ENCODE measurements around the gene NOSTRIN.
"Not testable (repeated sequence)": the region's sequence is repeated elsewhere in the genome, so short reads cannot be mapped to it uniquely, and the experiment has no call there.

The NOSTRIN gene

DNA sequence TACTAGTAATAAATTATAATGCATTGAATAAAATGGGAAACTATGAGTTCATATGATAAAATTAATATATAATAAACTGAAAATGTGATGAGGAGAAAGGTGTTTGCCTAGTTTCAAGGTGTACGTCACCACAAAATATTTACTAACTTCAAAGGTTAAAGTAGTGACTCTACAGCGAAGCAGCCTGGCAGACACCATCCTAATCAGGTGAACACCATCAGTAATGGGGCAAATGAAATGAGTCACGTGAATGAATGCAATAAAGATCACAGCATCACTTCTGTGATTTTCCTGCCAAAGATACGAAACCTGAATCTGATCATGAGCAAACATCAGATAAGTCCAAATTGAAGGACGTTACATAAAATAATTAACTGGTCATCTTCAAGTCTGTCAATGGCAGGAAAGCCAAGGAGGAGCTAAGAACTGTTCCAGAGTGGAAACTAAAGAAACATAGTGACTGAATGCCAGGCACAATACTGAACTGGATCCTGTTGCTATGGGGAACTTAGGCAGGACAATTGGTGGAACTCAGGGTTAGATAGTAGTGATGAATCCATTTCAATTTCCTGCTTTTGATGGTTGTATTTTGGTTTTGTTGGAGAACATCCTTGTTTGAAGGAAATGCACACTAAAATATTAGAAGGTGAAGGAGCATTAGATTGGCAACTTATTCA lies 12.1 kb upstream of the NOSTRIN start:
- H3K36me3 ChIP-seq (ENCODE audit: control insufficient read depth, insufficient read depth, low read length): no peaks in the 10 kb centered on the region
- no peaks in the 10 kb centered on the region for H3K9me3 ChIP-seq (ENCODE audit: control insufficient read depth, insufficient read depth, low read length)
- no peak overlapping the region for H3K27ac ChIP-seq (ENCODE audit: low read depth, low read length)
- no peaks in the 10 kb centered on the region for H3K27me3 ChIP-seq (ENCODE audit: control insufficient read depth, insufficient read depth, low read length)
- H3K9ac ChIP-seq (ENCODE audit: low read depth, low read length): no peak overlapping the region
- H3K4me1 ChIP-seq (ENCODE audit: control insufficient read depth, insufficient read depth, low read length): no peaks in the 10 kb centered on the region
- no peak overlapping the region for H3K4me3 ChIP-seq (ENCODE audit: low read depth, low read length)

- H3K27me3 ChIP-seq (ENCODE audit: control insufficient read depth, insufficient read depth, low read length); H3K9me3 ChIP-seq (ENCODE audit: control insufficient read depth, insufficient read depth, low read length); H3K27ac ChIP-seq (ENCODE audit: low read depth, low read length); H3K4me1 ChIP-seq (ENCODE audit: control insufficient read depth, insufficient read depth, low read length); H3K4me3 ChIP-seq (ENCODE audit: low read depth, low read length); H3K9ac ChIP-seq (ENCODE audit: low read depth, low read length); H3K36me3 ChIP-seq (ENCODE audit: control insufficient read depth, insufficient read depth, low read length): not testable (repeated sequence)
These were observed 11.3 kb upstream of the NOSTRIN start for GRCh38 chr2:168791140-168791539.

DNA sequence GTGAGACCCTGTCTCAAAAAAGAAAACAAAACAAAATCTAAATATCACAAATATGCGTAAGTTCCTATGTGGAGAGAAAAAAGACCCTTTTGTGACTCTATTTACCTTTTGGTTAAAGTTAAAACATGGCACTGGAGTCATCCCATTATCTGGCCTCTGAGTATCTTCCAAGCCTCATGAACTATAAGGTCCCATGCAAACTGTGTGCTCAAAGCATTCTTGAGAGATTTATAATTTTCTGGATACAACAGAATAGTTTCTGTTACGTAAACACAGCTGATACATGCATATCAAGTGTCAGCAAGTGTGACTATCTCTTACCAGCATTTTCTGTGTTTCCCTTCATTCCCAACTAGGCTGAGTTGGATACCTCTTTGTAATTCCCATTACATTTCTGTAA lies 8.8 kb upstream of the NOSTRIN start:
- Histone ChIP-seq H3K27ac (ENCODE audit: low read depth, low read length) (no peak overlapping the region), H3K27me3 (ENCODE audit: control insufficient read depth, insufficient read depth, low read length) (no peaks in the 10 kb centered on the region), H3K9ac (ENCODE audit: low read depth, low read length) (no peak overlapping the region), H3K36me3 (ENCODE audit: control insufficient read depth, insufficient read depth, low read length) (no peaks in the 10 kb centered on the region), H3K9me3 (ENCODE audit: control insufficient read depth, insufficient read depth, low read length) (no peaks in the 10 kb centered on the region), H3K4me3 (ENCODE audit: low read depth, low read length) (no peak overlapping the region), H3K4me1 (ENCODE audit: control insufficient read depth, insufficient read depth, low read length) (peaks cover 4% of the 10 kb centered on the region)

DNA sequence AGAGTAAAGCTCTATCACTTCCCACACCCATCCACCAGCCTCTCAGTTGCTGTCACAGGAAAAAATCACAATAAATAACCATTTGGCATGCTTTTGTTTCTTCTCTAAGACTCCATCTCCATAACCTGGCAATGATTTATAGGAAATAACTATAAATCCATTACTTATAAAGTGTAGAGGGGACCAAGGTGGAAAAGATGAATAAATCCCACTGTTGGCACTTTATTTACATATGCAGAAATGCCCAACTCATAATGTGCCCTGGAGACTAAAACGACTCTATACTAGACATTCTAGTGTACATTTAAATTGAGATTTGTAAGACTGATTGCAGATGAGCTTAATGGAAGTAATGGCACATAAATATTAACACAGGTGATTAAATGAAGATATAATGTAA lies 7.5 kb upstream of the NOSTRIN start:
- H3K4me3 ChIP-seq (ENCODE audit: low read depth, low read length): no peak overlapping the region
- H3K27ac ChIP-seq (ENCODE audit: low read depth, low read length): no peak overlapping the region
- no peak overlapping the region for H3K9ac ChIP-seq (ENCODE audit: low read depth, low read length)
- peaks cover 13% of the 10 kb centered on the region for H3K4me1 ChIP-seq (ENCODE audit: control insufficient read depth, insufficient read depth, low read length)
- no peaks in the 10 kb centered on the region for H3K36me3 ChIP-seq (ENCODE audit: control insufficient read depth, insufficient read depth, low read length)
- no peaks in the 10 kb centered on the region for H3K9me3 ChIP-seq (ENCODE audit: control insufficient read depth, insufficient read depth, low read length)
- no peaks in the 10 kb centered on the region for H3K27me3 ChIP-seq (ENCODE audit: control insufficient read depth, insufficient read depth, low read length)

- Histone ChIP-seq H3K9ac (ENCODE audit: low read depth, low read length) (no peak overlapping the region), H3K4me3 (ENCODE audit: low read depth, low read length) (no peak overlapping the region), H3K4me1 (ENCODE audit: control insufficient read depth, insufficient read depth, low read length) (peaks cover 13% of the 10 kb centered on the region), H3K36me3 (ENCODE audit: control insufficient read depth, insufficient read depth, low read length) (no peaks in the 10 kb centered on the region), H3K27me3 (ENCODE audit: control insufficient read depth, insufficient read depth, low read length) (no peaks in the 10 kb centered on the region; the same call in 1 of the 2 replicates), H3K9me3 (ENCODE audit: control insufficient read depth, insufficient read depth, low read length) (no peaks in the 10 kb centered on the region), H3K27ac (ENCODE audit: low read depth, low read length) (no peak overlapping the region)
These were observed 6.3 kb upstream of the NOSTRIN start for GRCh38 chr2:168796090-168796577.

DNA sequence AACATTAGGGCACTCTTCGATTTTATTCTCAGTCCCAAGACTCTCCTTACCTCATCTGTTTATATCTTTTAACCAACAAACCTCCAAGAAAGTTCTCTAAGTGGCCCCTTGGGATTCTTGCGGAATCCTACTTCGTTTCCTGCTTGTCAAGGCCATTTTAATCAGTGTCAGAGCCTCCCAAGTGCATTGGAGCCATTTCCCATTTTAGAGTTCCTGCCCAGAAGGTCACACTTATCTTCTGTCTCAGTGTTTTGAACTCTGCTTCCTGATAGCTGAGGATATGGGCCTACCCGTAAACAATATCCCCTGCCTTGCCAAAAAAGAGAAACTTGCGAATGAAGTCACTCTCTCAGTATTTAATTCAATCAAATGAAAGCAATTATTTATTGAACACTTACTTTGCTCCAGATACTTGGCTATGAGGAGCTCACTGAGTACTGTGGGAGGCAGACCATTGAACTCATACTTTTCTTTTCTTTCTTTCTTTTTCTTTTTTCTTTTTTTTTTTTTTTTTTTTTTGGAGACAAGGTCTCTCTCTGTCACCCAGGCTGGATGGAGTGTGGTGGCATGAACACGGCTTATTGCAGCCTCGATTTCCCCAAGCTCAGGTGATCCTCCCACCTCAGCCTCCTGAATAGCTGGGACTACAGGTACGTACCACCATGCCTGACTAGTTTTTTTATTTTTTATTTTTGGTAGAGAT lies 5.7 kb upstream of the NOSTRIN start:
- Histone ChIP-seq H3K36me3 (ENCODE audit: control insufficient read depth, insufficient read depth, low read length) (no peaks in the 10 kb centered on the region), H3K4me3 (ENCODE audit: low read depth, low read length) (no peak overlapping the region), H3K27ac (ENCODE audit: low read depth, low read length) (no peak overlapping the region), H3K9me3 (ENCODE audit: control insufficient read depth, insufficient read depth, low read length) (no peaks in the 10 kb centered on the region), H3K9ac (ENCODE audit: low read depth, low read length) (no peak overlapping the region), H3K27me3 (ENCODE audit: control insufficient read depth, insufficient read depth, low read length) (no peaks in the 10 kb centered on the region; the same call in 1 of the 2 replicates), H3K4me1 (ENCODE audit: control insufficient read depth, insufficient read depth, low read length) (peaks cover 17% of the 10 kb centered on the region)

DNA sequence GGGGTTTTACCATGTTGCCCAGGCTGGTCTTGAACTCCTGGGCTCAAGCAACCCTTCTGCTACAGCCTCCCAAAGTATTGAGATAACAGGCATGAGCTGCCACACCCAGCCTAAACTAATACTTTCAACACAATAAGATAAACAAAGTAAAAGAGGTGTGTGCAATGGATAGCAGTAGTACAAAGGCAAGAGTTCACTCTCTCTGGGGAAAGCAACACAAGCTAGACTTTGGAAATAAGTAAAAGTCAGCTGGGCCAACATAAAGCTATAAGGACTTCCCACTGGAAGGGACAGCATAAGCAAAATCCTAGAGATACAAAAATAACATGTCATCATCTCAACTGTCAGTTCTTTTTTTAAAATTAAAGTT lies 5.2 kb upstream of the NOSTRIN start:
- H3K9ac ChIP-seq (ENCODE audit: low read depth, low read length): no peak overlapping the region
- no peaks in the 10 kb centered on the region; the same call in 1 of the 2 replicates for H3K27me3 ChIP-seq (ENCODE audit: control insufficient read depth, insufficient read depth, low read length)
- no peak overlapping the region for H3K4me3 ChIP-seq (ENCODE audit: low read depth, low read length)
- no peaks in the 10 kb centered on the region for H3K9me3 ChIP-seq (ENCODE audit: control insufficient read depth, insufficient read depth, low read length)
- peaks cover 22% of the 10 kb centered on the region for H3K4me1 ChIP-seq (ENCODE audit: control insufficient read depth, insufficient read depth, low read length)
- no peaks in the 10 kb centered on the region for H3K36me3 ChIP-seq (ENCODE audit: control insufficient read depth, insufficient read depth, low read length)
- H3K27ac ChIP-seq (ENCODE audit: low read depth, low read length): no peak overlapping the region

DNA sequence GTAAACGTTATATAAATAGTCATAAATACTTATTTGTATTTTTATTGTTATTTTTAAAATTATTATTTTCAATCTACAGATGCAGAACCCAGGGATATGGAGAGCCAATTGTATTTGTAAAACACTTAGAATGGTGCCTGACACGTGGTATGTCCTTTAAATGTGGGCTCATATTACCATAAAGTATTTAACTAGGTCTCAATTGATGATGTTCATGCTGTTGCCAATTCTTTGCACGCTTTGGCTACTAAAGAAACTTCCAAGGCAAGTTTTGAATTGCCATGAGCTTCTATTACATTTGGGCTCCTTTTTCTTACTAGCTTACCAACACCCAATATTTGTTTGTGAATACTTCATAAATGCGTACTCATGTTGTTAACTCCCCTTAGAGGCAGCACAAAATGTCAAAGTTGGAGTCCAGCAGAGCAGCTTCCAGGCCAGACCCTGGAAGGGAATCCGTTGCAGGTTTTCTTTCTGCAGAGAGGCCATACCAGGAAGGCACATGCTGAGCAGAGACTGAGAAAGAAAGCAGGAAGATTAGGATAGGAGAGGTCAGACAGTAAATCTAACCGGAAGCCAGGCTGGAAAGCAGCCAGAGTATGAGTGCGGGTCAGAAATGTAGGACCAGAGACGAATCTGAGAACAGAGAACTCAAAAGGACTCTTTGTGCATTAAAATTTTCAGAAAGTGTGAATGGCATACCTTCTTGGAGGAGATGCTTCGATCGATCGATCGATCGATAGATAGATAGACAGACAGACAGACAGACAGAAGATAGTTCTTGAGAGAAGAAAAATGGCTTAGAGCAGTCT lies 4.2 kb upstream of the NOSTRIN start:
- peak overlapping the region; percentile 79 for H3K27ac ChIP-seq (ENCODE audit: low read depth, low read length)
- H3K4me1 ChIP-seq (ENCODE audit: control insufficient read depth, insufficient read depth, low read length): peaks cover 27% of the 10 kb centered on the region
- no peaks in the 10 kb centered on the region for H3K36me3 ChIP-seq (ENCODE audit: control insufficient read depth, insufficient read depth, low read length)
- H3K27me3 ChIP-seq (ENCODE audit: control insufficient read depth, insufficient read depth, low read length): no peaks in the 10 kb centered on the region; the same call in 1 of the 2 replicates
- no peak overlapping the region for H3K9ac ChIP-seq (ENCODE audit: low read depth, low read length)
- peak overlapping the region; percentile 25; the same call in 1 of the 2 replicates for H3K4me3 ChIP-seq (ENCODE audit: low read depth, low read length)
- no peaks in the 10 kb centered on the region for H3K9me3 ChIP-seq (ENCODE audit: control insufficient read depth, insufficient read depth, low read length)

DNA sequence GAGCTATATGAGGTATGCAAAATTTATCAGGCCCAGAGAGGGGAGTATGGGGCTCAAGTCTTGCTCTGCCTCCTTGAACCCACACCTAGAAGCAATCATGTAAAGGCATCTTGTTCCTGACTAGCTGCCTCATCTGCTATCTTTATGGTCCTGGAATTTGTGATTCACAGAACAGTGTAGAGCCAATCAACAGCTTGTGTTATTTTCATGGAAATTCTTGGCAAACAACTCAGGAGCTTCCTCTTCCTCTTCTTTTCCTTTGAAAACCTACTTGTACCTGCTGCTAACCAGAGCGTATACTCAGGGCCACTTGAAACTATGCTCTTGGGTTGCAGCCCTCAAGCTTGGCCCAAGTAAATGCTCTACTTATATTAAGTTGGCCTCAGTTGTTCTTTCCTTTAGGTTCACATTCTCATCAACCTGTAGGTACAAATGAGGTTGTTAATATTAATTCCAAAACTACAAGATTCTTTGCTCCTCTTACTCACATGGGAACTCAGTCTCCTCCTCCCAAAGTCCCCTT lies 3.5 kb upstream of the NOSTRIN start:
- peaks cover 27% of the 10 kb centered on the region for H3K4me1 ChIP-seq (ENCODE audit: control insufficient read depth, insufficient read depth, low read length)
- no peaks in the 10 kb centered on the region for H3K9me3 ChIP-seq (ENCODE audit: control insufficient read depth, insufficient read depth, low read length)
- no peaks in the 10 kb centered on the region; the same call in 1 of the 2 replicates for H3K27me3 ChIP-seq (ENCODE audit: control insufficient read depth, insufficient read depth, low read length)
- H3K36me3 ChIP-seq (ENCODE audit: control insufficient read depth, insufficient read depth, low read length): no peaks in the 10 kb centered on the region
- H3K27ac ChIP-seq (ENCODE audit: low read depth, low read length): peak overlapping the region; percentile 79
- peak overlapping the region; percentile 25; the same call in 1 of the 2 replicates for H3K4me3 ChIP-seq (ENCODE audit: low read depth, low read length)
- no peak overlapping the region for H3K9ac ChIP-seq (ENCODE audit: low read depth, low read length)

DNA sequence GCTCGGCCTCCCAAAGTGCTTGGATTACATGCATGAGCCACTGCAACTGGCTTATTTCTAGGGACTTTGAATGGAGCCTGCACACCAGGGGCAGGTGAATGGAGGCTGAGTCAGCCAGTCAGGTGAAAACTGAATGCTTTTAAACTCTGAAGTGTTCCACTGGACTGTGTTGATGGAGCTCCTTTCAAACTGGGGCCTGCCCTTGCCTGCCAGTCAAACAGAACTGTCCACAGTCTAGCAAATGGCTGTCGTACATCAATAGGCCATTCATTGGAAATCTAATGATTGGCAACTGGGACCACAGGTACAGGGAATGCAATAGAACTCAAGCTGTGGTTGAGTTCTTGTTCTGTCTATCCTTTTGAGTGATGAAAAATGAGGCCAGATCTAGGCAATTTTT lies 966 bp upstream of the NOSTRIN start:
- Histone ChIP-seq H3K4me1 (ENCODE audit: control insufficient read depth, insufficient read depth, low read length) (peaks cover 27% of the 10 kb centered on the region), H3K36me3 (ENCODE audit: control insufficient read depth, insufficient read depth, low read length) (no peaks in the 10 kb centered on the region), H3K9ac (ENCODE audit: low read depth, low read length) (no peak overlapping the region), H3K4me3 (ENCODE audit: low read depth, low read length) (no peak overlapping the region), H3K27me3 (ENCODE audit: control insufficient read depth, insufficient read depth, low read length) (no peaks in the 10 kb centered on the region; the same call in 1 of the 2 replicates), H3K27ac (ENCODE audit: low read depth, low read length) (peak overlapping the region; percentile 23), H3K9me3 (ENCODE audit: control insufficient read depth, insufficient read depth, low read length) (no peaks in the 10 kb centered on the region)
